Skin of body (tissue), 2 donors: ENCODE data around the gene MIF4GD. TPM values are rescaled to one million over a fixed set of nuclear protein-coding genes. Genes with fewer than 3 reads are reported as not detected.
"Not testable (repeated sequence)": the region's sequence is repeated elsewhere in the genome, so short reads cannot be mapped to it uniquely, and the experiment has no call there.

ENCODE experiments used
- DNase-seq: peaks from one replicate; lab custom pipeline; 2025; lab: John Stamatoyannopoulos, UW
- total RNA-seq: library from RNA; depleted of rRNA; stranded (reverse); fragments of >200 nt; gene quantifications from one replicate; pipeline ENCODE4 v1.2.3, GENCODE V29; 2014

Gene MIF4GD
- total RNA-seq, 1 donor from 2014 or later = 7.4 TPM

DNA sequence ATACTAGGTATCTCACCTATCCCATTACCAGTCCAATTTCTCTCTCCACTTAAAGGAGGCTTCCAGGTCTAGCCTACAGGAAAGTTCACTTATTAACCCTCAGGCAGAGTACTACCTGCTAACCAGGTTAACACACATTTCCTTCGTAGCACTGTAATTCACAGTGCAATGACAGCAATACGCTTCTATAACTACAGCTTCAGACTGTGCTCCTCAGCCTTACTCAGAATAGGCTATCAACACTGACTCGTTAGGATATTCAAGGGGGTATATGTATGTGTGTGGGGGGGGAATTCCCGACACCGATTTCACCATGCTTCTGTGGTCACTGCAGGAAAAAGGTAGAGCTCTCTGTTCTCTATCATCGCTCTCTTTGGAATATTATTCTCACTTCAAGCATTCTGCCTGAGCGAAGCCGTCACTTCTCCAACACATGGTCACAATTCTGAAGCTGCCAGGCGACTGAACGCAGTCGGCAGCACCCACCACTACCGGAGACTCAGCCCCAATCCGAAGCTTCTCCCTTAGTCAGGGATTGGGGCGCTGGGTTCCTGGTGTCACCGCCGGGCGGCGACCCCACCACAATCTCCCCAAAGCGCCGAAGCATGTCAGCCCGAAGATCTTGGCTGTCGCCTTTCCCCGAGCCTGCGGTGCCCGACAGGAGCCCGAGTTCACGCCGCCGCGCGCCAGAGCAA is 10.2 kb downstream of the MIF4GD start:
- no peak for DNase-seq

- not testable (repeated sequence) for DNase-seq
These were observed 13.8 kb downstream of the MIF4GD start for GRCh38 chr17:75257228-75257627.

DNA sequence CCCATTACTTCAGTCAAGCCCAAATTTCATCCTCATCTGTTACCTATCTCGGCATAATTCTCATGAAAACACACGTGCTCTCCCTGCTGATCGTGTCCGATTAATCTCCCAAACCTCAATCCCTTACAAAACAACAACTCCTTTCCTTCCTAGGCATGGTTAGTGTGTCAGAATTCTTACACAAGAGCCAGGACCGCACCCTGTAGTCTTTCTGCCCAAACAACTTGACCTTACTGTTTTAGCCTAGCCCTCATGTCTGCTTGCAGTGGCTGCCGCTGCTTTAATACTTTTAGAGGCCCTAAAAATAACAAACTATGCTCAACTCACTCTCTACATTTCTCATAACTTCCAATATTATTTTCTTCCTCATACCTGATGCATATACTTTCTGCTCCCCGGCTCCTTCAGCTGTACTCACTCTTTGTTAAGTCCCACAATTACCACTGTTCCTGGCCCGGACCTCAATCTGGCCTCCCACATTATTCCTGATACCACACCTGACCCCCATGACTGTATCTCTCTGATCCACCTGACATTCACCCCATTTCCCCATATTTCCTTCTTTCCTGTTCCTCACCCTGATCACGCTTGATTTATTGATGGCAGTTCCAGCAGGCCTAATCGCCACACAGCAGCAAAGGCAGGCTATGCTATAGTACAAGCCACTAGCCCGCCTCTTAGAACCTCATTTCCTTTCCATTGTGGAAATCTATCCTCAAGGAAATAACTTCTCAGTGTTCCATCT is 14.9 kb downstream of the MIF4GD start:
- DNase-seq = not testable (repeated sequence)

- no peak for DNase-seq
These were observed 18.8 kb downstream of the MIF4GD start for GRCh38 chr17:75252039-75252816.

- no peak for DNase-seq
These were observed 21.0 kb downstream of the MIF4GD start for GRCh38 chr17:75250009-75250471.

DNA sequence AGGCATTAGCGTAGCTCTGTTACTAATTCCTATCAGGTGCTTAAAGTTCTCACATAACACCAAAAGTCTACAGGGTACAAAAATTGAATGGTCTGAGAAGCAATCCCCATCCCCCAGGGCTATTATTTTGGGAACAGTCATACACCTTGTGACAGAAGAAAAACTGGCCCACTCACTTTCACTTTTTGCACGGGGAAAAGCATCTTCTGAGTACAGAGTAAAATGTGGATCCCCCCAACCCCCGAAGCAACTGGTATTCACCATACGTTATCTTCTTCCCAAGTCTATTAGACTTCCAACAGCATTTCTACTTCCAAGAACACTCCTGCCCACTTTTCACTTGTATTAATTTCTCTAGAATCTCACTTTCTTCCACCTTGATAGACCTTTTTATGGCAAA is 21.5 kb downstream of the MIF4GD start:
- no peak for DNase-seq

DNA sequence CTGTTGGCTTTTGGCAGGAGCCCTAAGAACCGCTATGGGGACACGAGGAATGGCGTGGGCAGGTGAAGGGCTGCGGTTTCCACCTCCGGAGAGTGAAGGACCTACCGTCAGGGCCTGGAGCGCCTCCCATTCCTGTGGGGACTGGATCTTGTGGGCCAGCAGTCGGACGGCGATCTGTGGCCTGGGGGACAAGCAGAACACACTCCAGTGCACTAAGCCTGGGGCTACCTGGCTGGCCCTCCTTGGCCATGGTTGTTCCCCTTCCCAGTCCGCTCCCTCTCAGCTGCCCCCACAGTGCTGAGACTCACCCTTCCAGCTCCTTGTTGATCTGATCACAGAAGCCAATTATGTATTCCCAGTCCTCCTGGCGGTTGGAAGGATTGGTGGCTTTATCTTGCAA is 24.6 kb downstream of the MIF4GD start:
- no peak for DNase-seq

- no peak for DNase-seq
These were observed 26.0 kb downstream of the MIF4GD start for GRCh38 chr17:75245011-75245410.

- no peak for DNase-seq
These were observed 26.7 kb downstream of the MIF4GD start for GRCh38 chr17:75244133-75244866.

GRCh38 chr17:75242461-75243042 is 28.5 kb downstream of the MIF4GD start:
- DNase-seq = no peak

DNA sequence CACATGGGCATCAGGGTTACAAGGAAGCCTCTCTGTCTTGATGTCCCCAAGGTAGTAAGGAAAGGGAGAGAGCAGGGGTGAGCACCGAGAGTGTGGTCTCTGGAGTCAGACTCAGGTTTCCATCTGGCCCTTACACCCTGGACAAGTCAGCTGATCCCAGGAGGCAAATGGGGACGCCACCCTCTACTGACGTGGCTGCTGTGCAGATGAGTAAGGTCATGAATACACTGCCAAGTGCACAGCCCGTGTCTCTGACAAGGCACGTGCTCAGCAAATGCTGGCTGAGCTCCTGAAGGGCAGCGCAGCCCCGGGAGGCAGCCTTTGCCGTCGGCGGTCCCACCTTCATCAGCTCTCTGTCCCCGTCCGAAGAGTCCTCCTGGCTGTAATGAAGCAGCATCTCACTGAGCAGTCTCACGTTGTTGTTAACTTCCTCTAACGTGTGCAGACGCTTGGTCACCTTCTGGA is 29.0 kb downstream of the MIF4GD start:
- no peak for DNase-seq

DNA sequence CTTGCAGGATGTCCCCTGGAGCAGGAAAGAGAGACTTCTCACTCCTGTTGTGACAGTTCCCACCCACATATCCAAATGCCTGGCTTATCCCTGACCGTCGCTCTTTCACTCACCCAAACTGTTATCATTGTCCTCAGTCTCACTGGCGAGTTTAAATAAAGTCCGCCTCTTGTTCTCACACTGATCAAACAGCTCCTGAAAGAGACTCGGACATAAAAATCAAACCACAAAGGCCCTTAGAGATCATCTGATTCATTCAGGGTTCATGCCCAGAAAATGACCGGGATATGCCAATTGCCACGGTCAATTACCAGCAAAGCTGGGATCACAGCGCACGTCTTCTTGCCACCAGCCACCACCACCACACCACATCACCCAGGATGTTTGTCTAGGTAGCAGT is 29.5 kb downstream of the MIF4GD start:
- DNase-seq = no peak

GRCh38 chr17:75241143-75241430 is 29.9 kb downstream of the MIF4GD start:
- no peak for DNase-seq

GRCh38 chr17:75240394-75241142 is 30.5 kb downstream of the MIF4GD start:
- DNase-seq = no peak

- DNase-seq = no peak
These were observed 31.1 kb downstream of the MIF4GD start for GRCh38 chr17:75239778-75240393.

- DNase-seq = no peak
These were observed 31.8 kb downstream of the MIF4GD start for GRCh38 chr17:75239214-75239613.

GRCh38 chr17:75238684-75239191 is 32.3 kb downstream of the MIF4GD start:
- no peak for DNase-seq

DNA sequence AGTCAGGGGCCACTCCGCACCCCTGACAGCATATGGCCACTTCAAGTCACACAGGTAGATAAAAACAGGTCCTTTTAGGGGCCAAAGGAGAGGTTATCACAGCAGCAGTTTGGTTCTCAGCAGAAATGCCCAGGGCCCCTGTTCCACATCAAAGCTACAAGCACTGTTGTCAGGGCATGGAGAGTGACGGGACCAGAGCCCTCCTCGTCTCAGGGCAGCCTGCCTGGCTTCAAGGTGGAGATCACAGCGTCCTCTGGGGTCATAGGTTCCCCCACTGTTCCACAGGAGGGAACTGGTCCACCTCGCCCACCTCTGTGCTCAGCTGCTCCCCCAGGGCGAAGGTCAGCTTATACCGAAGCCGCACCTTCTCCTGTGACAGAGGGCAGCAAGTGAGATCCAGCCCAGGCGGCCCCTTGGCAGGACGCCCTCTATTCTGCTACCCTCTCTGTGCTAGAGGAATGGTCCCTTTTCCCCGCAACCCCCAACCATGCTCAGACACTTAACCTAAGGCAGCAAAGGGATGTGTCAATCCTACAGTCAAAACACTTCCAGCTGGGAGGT is 32.9 kb downstream of the MIF4GD start:
- DNase-seq = no peak
